IMR-90 (cell line): Measurements from ENCODE around the gene ADGRA1. TPM values are rescaled to one million over a fixed set of nuclear protein-coding genes. Genes with fewer than 3 reads are reported as not detected.

ENCODE experiments used
- ATAC-seq: fragments of 200-7000 bp; cut with Tn5 transposase; 2 replicates; pipeline ENCODE4 v1.9.1; 2020; ENCODE audit warnings: low read depth, mild to moderate bottlenecking, moderate library complexity
- BruUV-seq: library from RNA; stranded (reverse); fragments of 400-500 nt; replicated peaks from 2 replicates; lab custom pipeline; 2021; lab: Mats Ljungman, UMichigan
- CTCF ChIA-PET: fragments of 300-600 bp; formaldehyde crosslinking; extraction: SDS; loops from one replicate; lab custom pipeline; 2021; ENCODE audit warnings: antibody characterized with exemption; lab: Yijun Ruan, JAX
- POLR2A ChIA-PET: fragments of 300-600 bp; sonication (Branson Sonifier 250); formaldehyde crosslinking; loops from one replicate; lab custom pipeline; 2022; ENCODE audit warnings: antibody characterized with exemption; ENCODE audit not compliant: unreplicated experiment; lab: Charles Lee
- DNase-seq: peaks from one replicate; pipeline ENCODE4 v3.0.0; 2013
- H2AFZ ChIP-seq: replicated peaks from 2 replicates; pipeline ENCODE3; 2013; ENCODE audit warnings: low read length, mild to moderate bottlenecking; ENCODE audit not compliant: poor library complexity
- H2AK5ac ChIP-seq: 2 replicates; pipeline ENCODE4 v1.6.1; 2013; ENCODE audit warnings: low read depth, low read length, inconsistent platforms
- H2AK9ac ChIP-seq: replicated peaks from 2 replicates; pipeline ENCODE3; 2013; ENCODE audit warnings: mild to moderate bottlenecking, low read depth, low read length, moderate library complexity; ENCODE audit not compliant: poor library complexity
- H2BK120ac ChIP-seq: 2 replicates; pipeline ENCODE4 v1.6.1; 2013; ENCODE audit warnings: low read depth, low read length, inconsistent platforms
- H2BK15ac ChIP-seq: 3 replicates; pipeline ENCODE4 v1.6.1; 2013; ENCODE audit warnings: low read depth, low read length, inconsistent platforms
- H2BK20ac ChIP-seq: 2 replicates; pipeline ENCODE4 v1.6.1; 2013; ENCODE audit warnings: low read depth, mild to moderate bottlenecking, inconsistent platforms, low read length, moderate library complexity
- H2BK5ac ChIP-seq: 2 replicates; pipeline ENCODE4 v1.6.1; 2013; ENCODE audit warnings: mild to moderate bottlenecking, low read depth, low read length, inconsistent platforms; ENCODE audit not compliant: poor library complexity, severe bottlenecking
- H3K14ac ChIP-seq: replicated peaks from 2 replicates; pipeline ENCODE4 v1.6.1; 2013; ENCODE audit warnings: low read depth, low read length, inconsistent platforms
- H3K18ac ChIP-seq: 2 replicates; pipeline ENCODE4 v1.6.1; 2013; ENCODE audit warnings: low read depth, low read length, control low read depth
- H3K23ac ChIP-seq: 2 replicates; pipeline ENCODE4 v1.6.1; 2013; ENCODE audit warnings: low read depth, low read length, inconsistent platforms
- H3K27ac ChIP-seq: 2 replicates; pipeline ENCODE4 v1.5.1; 2013; ENCODE audit warnings: mild to moderate bottlenecking, control low read depth, low read length; ENCODE audit not compliant: insufficient read depth
- H3K27me3 ChIP-seq: 2 replicates; pipeline ENCODE4 v1.6.1; 2013; ENCODE audit warnings: low read length; ENCODE audit not compliant: control insufficient read depth, insufficient read depth
- H3K36me3 ChIP-seq: 2 replicates; pipeline ENCODE4 v1.6.1; 2013; ENCODE audit warnings: low read length, mixed read lengths; ENCODE audit not compliant: control insufficient read depth, insufficient read depth
- H3K4ac ChIP-seq: 2 replicates; pipeline ENCODE4 v1.6.1; 2013; ENCODE audit warnings: low read depth, low read length, inconsistent platforms
- H3K4me1 ChIP-seq: 2 replicates; pipeline ENCODE4 v1.6.1; 2013; ENCODE audit warnings: low read length, mixed read lengths; ENCODE audit not compliant: control insufficient read depth, insufficient read depth
- H3K4me2 ChIP-seq: 2 replicates; pipeline ENCODE4 v1.6.1; 2013; ENCODE audit warnings: low read depth, mild to moderate bottlenecking, control low read depth, low read length, moderate library complexity
- H3K4me3 ChIP-seq: 2 replicates; pipeline ENCODE4 v1.5.1; 2013; ENCODE audit warnings: low read depth, mild to moderate bottlenecking, control low read depth, low read length, moderate library complexity; ENCODE audit not compliant: insufficient read depth
- H3K56ac ChIP-seq: 2 replicates; pipeline ENCODE4 v1.6.1; 2013; ENCODE audit warnings: low read length, inconsistent platforms; ENCODE audit not compliant: insufficient read depth; ENCODE audit errors: extremely low read depth
- H3K79me1 ChIP-seq, 2 experiments: 2 replicates each; pipeline ENCODE4 v1.6.1; 2013; ENCODE audit warnings: low read length in 2 of 2, inconsistent platforms in 1 of 2, low read depth in 1 of 2
- H3K9ac ChIP-seq: 2 replicates; pipeline ENCODE4 v1.6.1; 2013; ENCODE audit warnings: low read depth, low read length, control low read depth
- H3K9me1 ChIP-seq: 2 replicates; pipeline ENCODE4 v1.6.1; 2013; ENCODE audit warnings: low read length, inconsistent platforms; ENCODE audit not compliant: insufficient read depth
- H3K9me3 ChIP-seq: 2 replicates; pipeline ENCODE4 v1.6.1; 2013; ENCODE audit warnings: low read length; ENCODE audit not compliant: control insufficient read depth, insufficient read depth
- H4K20me1 ChIP-seq: 2 replicates; pipeline ENCODE4 v1.6.1; 2013; ENCODE audit warnings: low read length, inconsistent platforms; ENCODE audit not compliant: insufficient read depth
- H4K5ac ChIP-seq: 2 replicates; pipeline ENCODE4 v1.6.1; 2013; ENCODE audit warnings: mild to moderate bottlenecking, low read depth, low read length, control low read depth
- H4K8ac ChIP-seq, 2 experiments: 2 replicates each; pipeline ENCODE4 v1.6.1; 2013; ENCODE audit warnings: low read depth in 2 of 2, low read length in 2 of 2, control low read depth in 1 of 2, inconsistent platforms in 1 of 2
- H4K91ac ChIP-seq: 2 replicates; pipeline ENCODE4 v1.6.1; 2013; ENCODE audit warnings: low read depth, low read length, inconsistent platforms; ENCODE audit not compliant: insufficient read depth
- BHLHE40 ChIP-seq: fragments of 150-350 bp; IDR thresholded peaks from 2 replicates; pipeline ENCODE4 v1.6.1; 2016; ENCODE audit warnings: mild to moderate bottlenecking, low read depth, low read length
- FOS ChIP-seq: fragments of 150-350 bp; IDR thresholded peaks from 2 replicates; pipeline ENCODE4 v1.6.1; 2016; ENCODE audit warnings: low read depth, low read length
- RFX5 ChIP-seq: IDR thresholded peaks from 2 replicates; pipeline ENCODE4 v1.8.0; 2012; ENCODE audit warnings: low read depth, mild to moderate bottlenecking, low read length, moderate library complexity
- WGBS, 2 experiments: methylation state at CpG; one replicate each; pipeline versions ENCODE4 v1.1.5 to v1.1.7; 2013; ENCODE audit warnings: missing lambda C conversion rate in 2 of 2; ENCODE audit not compliant: insufficient read length in 1 of 2; ENCODE audit errors: extremely low coverage in 2 of 2; 5-methylcytosine and 5-hydroxymethylcytosine counted together
- dilution Hi-C: fragments of 300-500 bp; cut with HindIII; formaldehyde crosslinking; loops from one replicate; pipeline ENCODE4 v1.14.3; 2018; ENCODE audit warnings: low sequenced_read_pairs; ENCODE audit not compliant: unreplicated experiment
- in situ Hi-C: fragments of 300-500 bp; cut with MboI; formaldehyde crosslinking; loops from 3 replicates; pipeline ENCODE4 v1.14.3; 2019; ENCODE audit warnings: low sequenced_read_pairs, inconsistent platforms, mixed read lengths
- intact Hi-C: fragments of 100-400 bp; cut with micrococcal nuclease; formaldehyde crosslinking; loops from 2 replicates; pipeline ENCODE4 v1.10.0; 2022
- polyA plus RNA-seq, 3 experiments: library from polyadenylated mRNA; depleted of rRNA; stranded (reverse); fragments of >200 nt; gene quantifications; 2 replicates each; pipeline ENCODE4 v1.2.3, GENCODE V29; 2012; ENCODE audit warnings: low replicate concordance in 1 of 3
- total RNA-seq: library from RNA; depleted of rRNA; stranded (reverse); fragments of >200 nt; gene quantifications from 2 replicates; pipeline ENCODE4 v1.2.3, GENCODE V29; 2012

Gene ADGRA1
- total and polyA plus RNA-seq, 2 of the 4 experiments (the other 2 are of a cell fraction): not detected

GRCh38 chr10:133117688-133118071 is 30.0 kb downstream of the ADGRA1 start:
- CTCF ChIA-PET: no interaction called here
- Histone ChIP-seq H3K79me1 (no peaks in the 10 kb centered on the region), H4K91ac (no peak overlapping the region), H2BK5ac (no peak overlapping the region), H3K9me1 (no peaks in the 10 kb centered on the region), H3K27ac (no peak overlapping the region), H3K9me3 (peaks cover 9% of the 10 kb centered on the region; the same call in 1 of the 2 replicates), H2BK120ac (no peak overlapping the region), H3K14ac (no peak overlapping the region), H4K20me1 (no peaks in the 10 kb centered on the region), H2AFZ (no peak overlapping the region), H3K56ac (no peak overlapping the region), H3K4me1 (no peaks in the 10 kb centered on the region), H3K9ac (no peak overlapping the region), H4K5ac (no peak overlapping the region), H3K4ac (no peak overlapping the region), H3K23ac (no peak overlapping the region), H3K27me3 (no peaks in the 10 kb centered on the region), H3K4me2 (no peak overlapping the region), H3K4me3 (no peak overlapping the region), H2AK9ac (no peak overlapping the region), H2BK15ac (no peak overlapping the region), H2BK20ac (no peak overlapping the region), H4K8ac (no peak overlapping the region), H3K18ac (no peak overlapping the region), H3K36me3 (no peaks in the 10 kb centered on the region), H2AK5ac (no peak overlapping the region)
- no peak for DNase-seq
- no TSS peak for BruUV-seq
- ATAC-seq: no peak
- intact Hi-C loops: no loop called here
- POLR2A ChIA-PET: no interaction called here
- WGBS, 2 experiments: 62% methylated on average over 3 of the region's 8 CpGs; no CpG with 5 or more reads in 1 of the 2 experiments
- in situ Hi-C loops: no loop called here
- TF ChIP-seq BHLHE40 (no peak), FOS (no peak), RFX5 (no peak)
- dilution Hi-C loops: no loop called here
